GM23338 (cell line): ENCODE measurements around the gene GALNT1. TPM values are rescaled to one million over a fixed set of nuclear protein-coding genes. Genes with fewer than 3 reads are reported as not detected.
A peak's percentile ranks its signal among the peaks of the same experiment; 100 is the strongest.

Experiments
- ATAC-seq: fragments of 200-7000 bp; cut with Tn5 transposase; 3 replicates; pipeline ENCODE4 v1.9.1; 2020
- DNase-seq: peaks from one replicate; pipeline ENCODE4 v3.0.0-alpha.2; 2015; ENCODE audit warnings: low spot score
- H2AFZ ChIP-seq: fragments of 200-600 bp; sonication (generic); 2 replicates; pipeline ENCODE4 v1.8.0; 2016; ENCODE audit warnings: antibody characterized with exemption, mild to moderate bottlenecking, moderate library complexity
- H3F3A ChIP-seq: fragments of 200-600 bp; sonication (generic); replicated peaks from 2 replicates; pipeline ENCODE4 v1.8.0; 2017; ENCODE audit warnings: antibody characterized with exemption, mixed run types, low read depth
- H3K27ac ChIP-seq: fragments of 200-600 bp; sonication (generic); 2 replicates; pipeline ENCODE4 v1.6.1; 2016; ENCODE audit warnings: low read depth
- H3K27me3 ChIP-seq: fragments of 200-600 bp; sonication (generic); 2 replicates; pipeline ENCODE4 v1.8.0; 2016; ENCODE audit warnings: mild to moderate bottlenecking, mixed run types, moderate library complexity; ENCODE audit not compliant: insufficient read depth
- H3K36me3 ChIP-seq: fragments of 200-600 bp; sonication (generic); 2 replicates; pipeline ENCODE4 v1.8.0; 2016; ENCODE audit warnings: mild to moderate bottlenecking; ENCODE audit not compliant: insufficient read depth
- H3K4me1 ChIP-seq: fragments of 200-600 bp; sonication (generic); 2 replicates; pipeline ENCODE4 v1.8.0; 2016; ENCODE audit warnings: mild to moderate bottlenecking, moderate library complexity; ENCODE audit not compliant: insufficient read depth
- H3K4me2 ChIP-seq: fragments of 200-600 bp; sonication (generic); 2 replicates; pipeline ENCODE4 v1.7.1; 2017; ENCODE audit warnings: mixed run types
- H3K4me3 ChIP-seq: fragments of 200-600 bp; sonication (generic); 2 replicates; pipeline ENCODE4 v1.6.1; 2016; ENCODE audit warnings: mixed run types
- H3K79me2 ChIP-seq: fragments of 200-600 bp; sonication (generic); replicated peaks from 2 replicates; pipeline ENCODE4 v1.8.0; 2017; ENCODE audit warnings: mild to moderate bottlenecking; ENCODE audit not compliant: insufficient read depth
- H3K9me2 ChIP-seq: fragments of 200-600 bp; sonication (generic); 2 replicates; pipeline ENCODE4 v1.8.0; 2017; ENCODE audit not compliant: insufficient read depth
- H4K20me1 ChIP-seq: fragments of 200-600 bp; sonication (generic); replicated peaks from 2 replicates; pipeline ENCODE4 v1.8.0; 2017; ENCODE audit warnings: mild to moderate bottlenecking; ENCODE audit not compliant: insufficient read depth
- H3K27ac Mint-ChIP-seq: 2 replicates; pipeline ENCODE4 v1.8.0; 2020; ENCODE audit warnings: inconsistent platforms, mild to moderate bottlenecking, moderate library complexity, mixed read lengths
- H3K27me3 Mint-ChIP-seq: 3 replicates; pipeline ENCODE4 v1.8.0; 2022; ENCODE audit warnings: low read depth, mild to moderate bottlenecking, moderate library complexity, mixed read lengths, inconsistent platforms; ENCODE audit not compliant: insufficient read depth, poor library complexity
- H3K36me3 Mint-ChIP-seq: 3 replicates; pipeline ENCODE4 v1.8.0; 2021; ENCODE audit warnings: low read depth, mild to moderate bottlenecking, inconsistent platforms, moderate library complexity, mixed read lengths
- H3K4me1 Mint-ChIP-seq: 3 replicates; pipeline ENCODE4 v1.8.0; 2020; ENCODE audit warnings: mild to moderate bottlenecking, inconsistent platforms, mixed read lengths
- H3K4me3 Mint-ChIP-seq: 3 replicates; pipeline ENCODE4 v1.8.0; 2021; ENCODE audit warnings: moderate library complexity, mild to moderate bottlenecking, inconsistent platforms, mixed read lengths
- H3K9me3 Mint-ChIP-seq: 3 replicates; pipeline ENCODE4 v1.8.0; 2020; ENCODE audit warnings: moderate library complexity, mild to moderate bottlenecking, inconsistent platforms, mixed read lengths
- CREB1 ChIP-seq: fragments of 250-450 bp; sonication (Bioruptor Pico); IDR thresholded peaks from 2 replicates; pipeline ENCODE4 v1.5.0; 2020; ENCODE audit warnings: low read depth, mild to moderate bottlenecking, moderate library complexity
- EZH2phosphoT487 ChIP-seq: fragments of 200-600 bp; sonication (generic); IDR thresholded peaks from one replicate; pipeline ENCODE4 v1.8.1; 2018; ENCODE audit warnings: antibody characterized with exemption; ENCODE audit not compliant: unreplicated experiment
- JUNB ChIP-seq: IDR thresholded peaks from one replicate; pipeline ENCODE4 v1.6.1; 2016; ENCODE audit warnings: antibody characterized with exemption; ENCODE audit not compliant: unreplicated experiment
- NANOG ChIP-seq: IDR thresholded peaks from 2 replicates; pipeline ENCODE4 v1.6.1; 2016; ENCODE audit warnings: antibody characterized with exemption, borderline replicate concordance
- ZNF114 ChIP-seq: fragments of 250-450 bp; sonication (Bioruptor Pico); IDR thresholded peaks from 2 replicates; pipeline ENCODE4 v1.5.0; 2020; ENCODE audit warnings: mild to moderate bottlenecking, moderate library complexity
- ZNF331 ChIP-seq: fragments of 250-450 bp; sonication (Bioruptor Pico); IDR thresholded peaks from 2 replicates; pipeline ENCODE4 v1.5.0; 2020; ENCODE audit warnings: low read depth, mild to moderate bottlenecking, moderate library complexity
- polyA plus RNA-seq: library from polyadenylated mRNA; unstranded; fragments of >200 nt; fragmentation: Nextera tagmentation; extraction: Ambion mirVana; gene quantifications from 2 replicates; pipeline ENCODE4 v1.2.1, GENCODE V29; 2016
- total RNA-seq: library from RNA; depleted of rRNA; stranded (reverse); fragments of >200 nt; shearing (Covaris generic); gene quantifications from 2 replicates; pipeline ENCODE4 v1.2.3, GENCODE V29; 2014
- TF ChIP-seq, protein P1 (sequence below): IDR thresholded peaks from one replicate; pipeline ENCODE4 v1.6.1; 2018; ENCODE audit warnings: antibody characterized with exemption; ENCODE audit not compliant: unreplicated experiment
- TF ChIP-seq, protein P2 (sequence below): fragments of 250-450 bp; sonication (Bioruptor Pico); IDR thresholded peaks from 2 replicates; pipeline ENCODE4 v1.5.0; 2020; ENCODE audit warnings: mild to moderate bottlenecking, moderate library complexity

GALNT1 gene
- total and polyA plus RNA-seq, 2 experiments from 2014 or later, result 37.4 to 60.8 TPM

DNA sequence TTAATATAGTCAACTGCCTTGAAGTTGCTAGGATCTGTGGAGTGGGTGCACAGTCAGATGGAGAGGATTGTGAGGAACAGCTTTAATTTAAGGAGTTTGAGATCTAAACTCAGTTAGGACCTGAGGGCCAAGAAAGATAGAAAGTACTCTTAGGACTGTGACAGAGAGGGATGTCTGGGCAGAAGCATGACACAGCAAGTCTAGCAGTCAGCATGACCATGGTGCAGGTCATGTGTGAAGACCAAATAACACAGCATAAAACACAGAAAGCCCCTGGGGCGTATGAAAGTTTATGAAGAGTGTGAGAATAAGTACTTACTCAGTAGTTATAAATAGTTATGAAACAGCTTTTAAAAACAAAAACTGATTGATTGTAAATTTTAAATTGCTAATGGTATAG, 107.2 kb downstream of the GALNT1 start:
- Histone ChIP-seq H4K20me1 (no peaks in the 10 kb centered on the region), H3K27ac (no peak overlapping the region), H3K27me3 (no peaks in the 10 kb centered on the region), H3K36me3 (peaks cover 10% of the 10 kb centered on the region; the same call in 1 of the 2 replicates), H3K4me2 (no peak overlapping the region), H3K4me1 (no peaks in the 10 kb centered on the region), H3F3A (no peaks in the 10 kb centered on the region), H3K4me3 (no peak overlapping the region), H3K79me2 (no peaks in the 10 kb centered on the region), H2AFZ (no peak overlapping the region), H3K9me2 (no peaks in the 10 kb centered on the region)
- Mint-ChIP-seq H3K27me3 (no peaks in the 10 kb centered on the region), H3K4me3 (no peak overlapping the region), H3K27ac (peak overlapping the region; percentile 74; the same call in 1 of the 2 replicates), H3K4me1 (no peaks in the 10 kb centered on the region), H3K9me3 (no peaks in the 10 kb centered on the region), H3K36me3 (peaks cover 4% of the 10 kb centered on the region; the same call in 1 of the 3 replicates)
- ATAC-seq (no peak), DNase-seq (no peak)
- TF ChIP-seq ZNF331 (CRISPR knock-in tag) (no peak), EZH2phosphoT487 (no peak), NANOG (no peak), JUNB (no peak), ZNF114 (no peak), CREB1 (CRISPR knock-in tag) (no peak)
- TF ChIP-seq, protein P1, sequence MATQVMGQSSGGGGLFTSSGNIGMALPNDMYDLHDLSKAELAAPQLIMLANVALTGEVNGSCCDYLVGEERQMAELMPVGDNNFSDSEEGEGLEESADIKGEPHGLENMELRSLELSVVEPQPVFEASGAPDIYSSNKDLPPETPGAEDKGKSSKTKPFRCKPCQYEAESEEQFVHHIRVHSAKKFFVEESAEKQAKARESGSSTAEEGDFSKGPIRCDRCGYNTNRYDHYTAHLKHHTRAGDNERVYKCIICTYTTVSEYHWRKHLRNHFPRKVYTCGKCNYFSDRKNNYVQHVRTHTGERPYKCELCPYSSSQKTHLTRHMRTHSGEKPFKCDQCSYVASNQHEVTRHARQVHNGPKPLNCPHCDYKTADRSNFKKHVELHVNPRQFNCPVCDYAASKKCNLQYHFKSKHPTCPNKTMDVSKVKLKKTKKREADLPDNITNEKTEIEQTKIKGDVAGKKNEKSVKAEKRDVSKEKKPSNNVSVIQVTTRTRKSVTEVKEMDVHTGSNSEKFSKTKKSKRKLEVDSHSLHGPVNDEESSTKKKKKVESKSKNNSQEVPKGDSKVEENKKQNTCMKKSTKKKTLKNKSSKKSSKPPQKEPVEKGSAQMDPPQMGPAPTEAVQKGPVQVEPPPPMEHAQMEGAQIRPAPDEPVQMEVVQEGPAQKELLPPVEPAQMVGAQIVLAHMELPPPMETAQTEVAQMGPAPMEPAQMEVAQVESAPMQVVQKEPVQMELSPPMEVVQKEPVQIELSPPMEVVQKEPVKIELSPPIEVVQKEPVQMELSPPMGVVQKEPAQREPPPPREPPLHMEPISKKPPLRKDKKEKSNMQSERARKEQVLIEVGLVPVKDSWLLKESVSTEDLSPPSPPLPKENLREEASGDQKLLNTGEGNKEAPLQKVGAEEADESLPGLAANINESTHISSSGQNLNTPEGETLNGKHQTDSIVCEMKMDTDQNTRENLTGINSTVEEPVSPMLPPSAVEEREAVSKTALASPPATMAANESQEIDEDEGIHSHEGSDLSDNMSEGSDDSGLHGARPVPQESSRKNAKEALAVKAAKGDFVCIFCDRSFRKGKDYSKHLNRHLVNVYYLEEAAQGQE, result no peak
- TF ChIP-seq, protein P2, sequence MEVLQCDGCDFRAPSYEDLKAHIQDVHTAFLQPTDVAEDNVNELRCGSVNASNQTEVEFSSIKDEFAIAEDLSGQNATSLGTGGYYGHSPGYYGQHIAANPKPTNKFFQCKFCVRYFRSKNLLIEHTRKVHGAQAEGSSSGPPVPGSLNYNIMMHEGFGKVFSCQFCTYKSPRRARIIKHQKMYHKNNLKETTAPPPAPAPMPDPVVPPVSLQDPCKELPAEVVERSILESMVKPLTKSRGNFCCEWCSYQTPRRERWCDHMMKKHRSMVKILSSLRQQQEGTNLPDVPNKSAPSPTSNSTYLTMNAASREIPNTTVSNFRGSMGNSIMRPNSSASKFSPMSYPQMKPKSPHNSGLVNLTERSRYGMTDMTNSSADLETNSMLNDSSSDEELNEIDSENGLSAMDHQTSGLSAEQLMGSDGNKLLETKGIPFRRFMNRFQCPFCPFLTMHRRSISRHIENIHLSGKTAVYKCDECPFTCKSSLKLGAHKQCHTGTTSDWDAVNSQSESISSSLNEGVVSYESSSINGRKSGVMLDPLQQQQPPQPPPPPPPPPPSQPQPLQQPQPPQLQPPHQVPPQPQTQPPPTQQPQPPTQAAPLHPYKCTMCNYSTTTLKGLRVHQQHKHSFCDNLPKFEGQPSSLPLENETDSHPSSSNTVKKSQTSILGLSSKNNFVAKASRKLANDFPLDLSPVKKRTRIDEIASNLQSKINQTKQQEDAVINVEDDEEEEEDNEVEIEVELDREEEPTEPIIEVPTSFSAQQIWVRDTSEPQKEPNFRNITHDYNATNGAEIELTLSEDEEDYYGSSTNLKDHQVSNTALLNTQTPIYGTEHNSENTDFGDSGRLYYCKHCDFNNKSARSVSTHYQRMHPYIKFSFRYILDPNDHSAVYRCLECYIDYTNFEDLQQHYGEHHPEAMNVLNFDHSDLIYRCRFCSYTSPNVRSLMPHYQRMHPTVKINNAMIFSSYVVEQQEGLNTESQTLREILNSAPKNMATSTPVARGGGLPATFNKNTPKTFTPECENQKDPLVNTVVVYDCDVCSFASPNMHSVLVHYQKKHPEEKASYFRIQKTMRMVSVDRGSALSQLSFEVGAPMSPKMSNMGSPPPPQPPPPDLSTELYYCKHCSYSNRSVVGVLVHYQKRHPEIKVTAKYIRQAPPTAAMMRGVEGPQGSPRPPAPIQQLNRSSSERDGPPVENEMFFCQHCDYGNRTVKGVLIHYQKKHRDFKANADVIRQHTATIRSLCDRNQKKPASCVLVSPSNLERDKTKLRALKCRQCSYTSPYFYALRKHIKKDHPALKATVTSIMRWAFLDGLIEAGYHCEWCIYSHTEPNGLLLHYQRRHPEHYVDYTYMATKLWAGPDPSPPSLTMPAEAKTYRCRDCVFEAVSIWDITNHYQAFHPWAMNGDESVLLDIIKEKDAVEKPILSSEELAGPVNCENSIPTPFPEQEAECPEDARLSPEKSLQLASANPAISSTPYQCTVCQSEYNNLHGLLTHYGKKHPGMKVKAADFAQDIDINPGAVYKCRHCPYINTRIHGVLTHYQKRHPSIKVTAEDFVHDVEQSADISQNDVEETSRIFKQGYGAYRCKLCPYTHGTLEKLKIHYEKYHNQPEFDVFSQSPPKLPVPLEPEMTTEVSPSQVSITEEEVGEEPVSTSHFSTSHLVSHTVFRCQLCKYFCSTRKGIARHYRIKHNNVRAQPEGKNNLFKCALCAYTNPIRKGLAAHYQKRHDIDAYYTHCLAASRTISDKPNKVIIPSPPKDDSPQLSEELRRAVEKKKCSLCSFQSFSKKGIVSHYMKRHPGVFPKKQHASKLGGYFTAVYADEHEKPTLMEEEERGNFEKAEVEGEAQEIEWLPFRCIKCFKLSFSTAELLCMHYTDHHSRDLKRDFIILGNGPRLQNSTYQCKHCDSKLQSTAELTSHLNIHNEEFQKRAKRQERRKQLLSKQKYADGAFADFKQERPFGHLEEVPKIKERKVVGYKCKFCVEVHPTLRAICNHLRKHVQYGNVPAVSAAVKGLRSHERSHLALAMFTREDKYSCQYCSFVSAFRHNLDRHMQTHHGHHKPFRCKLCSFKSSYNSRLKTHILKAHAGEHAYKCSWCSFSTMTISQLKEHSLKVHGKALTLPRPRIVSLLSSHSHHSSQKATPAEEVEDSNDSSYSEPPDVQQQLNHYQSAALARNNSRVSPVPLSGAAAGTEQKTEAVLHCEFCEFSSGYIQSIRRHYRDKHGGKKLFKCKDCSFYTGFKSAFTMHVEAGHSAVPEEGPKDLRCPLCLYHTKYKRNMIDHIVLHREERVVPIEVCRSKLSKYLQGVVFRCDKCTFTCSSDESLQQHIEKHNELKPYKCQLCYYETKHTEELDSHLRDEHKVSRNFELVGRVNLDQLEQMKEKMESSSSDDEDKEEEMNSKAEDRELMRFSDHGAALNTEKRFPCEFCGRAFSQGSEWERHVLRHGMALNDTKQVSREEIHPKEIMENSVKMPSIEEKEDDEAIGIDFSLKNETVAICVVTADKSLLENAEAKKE (CRISPR knock-in tag), result no peak
